HG03378 (cell line): ENCODE measurements around the gene SCAF11.

Experiments
- ATAC-seq: cut with Tn5 transposase; IDR thresholded peaks from one replicate; pipeline ENCODE4 v1.9.1; 2021; ENCODE audit warnings: mild to moderate bottlenecking, moderate library complexity; ENCODE audit not compliant: unreplicated experiment

SCAF11 gene

DNA sequence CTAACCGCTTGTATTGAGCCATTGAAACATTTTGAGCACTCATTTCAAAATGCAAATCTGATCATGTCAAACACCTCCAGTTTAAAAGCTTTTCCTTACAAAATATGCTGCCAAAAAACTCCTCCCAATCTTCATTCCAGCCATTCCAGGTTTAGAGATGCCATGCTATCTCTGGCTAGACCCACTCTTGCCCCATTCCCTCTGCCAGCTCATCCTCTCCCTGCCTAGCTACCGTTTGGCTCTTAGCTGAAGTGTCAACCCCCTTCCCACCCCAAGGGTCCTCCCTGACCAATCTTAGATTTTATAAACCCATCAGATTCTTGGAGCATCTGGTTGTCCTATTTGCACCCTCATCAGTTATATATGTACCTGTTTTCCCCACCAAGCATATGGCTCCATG, 75.0 kb downstream of the SCAF11 start:
- ATAC-seq = no peak

DNA sequence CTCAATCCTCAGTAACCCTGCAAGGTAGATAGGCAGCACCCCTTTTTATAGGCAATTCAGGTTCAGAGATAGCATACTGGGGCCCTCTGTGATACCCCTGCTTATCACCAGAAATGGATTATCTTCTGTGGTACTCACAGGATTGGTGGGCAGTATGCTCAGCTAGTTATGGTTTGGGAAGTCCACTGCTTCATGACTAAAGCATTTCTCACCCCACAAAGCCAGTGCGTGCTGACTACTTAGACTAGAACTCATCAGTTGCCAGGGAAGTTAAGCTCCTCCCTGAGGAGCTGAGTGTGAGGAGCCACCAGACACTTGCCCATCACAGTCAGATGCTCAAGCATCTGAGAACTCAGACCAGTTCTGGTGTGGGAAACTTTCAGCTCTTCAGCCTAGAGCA, 76.3 kb downstream of the SCAF11 start:
- no peak for ATAC-seq

DNA sequence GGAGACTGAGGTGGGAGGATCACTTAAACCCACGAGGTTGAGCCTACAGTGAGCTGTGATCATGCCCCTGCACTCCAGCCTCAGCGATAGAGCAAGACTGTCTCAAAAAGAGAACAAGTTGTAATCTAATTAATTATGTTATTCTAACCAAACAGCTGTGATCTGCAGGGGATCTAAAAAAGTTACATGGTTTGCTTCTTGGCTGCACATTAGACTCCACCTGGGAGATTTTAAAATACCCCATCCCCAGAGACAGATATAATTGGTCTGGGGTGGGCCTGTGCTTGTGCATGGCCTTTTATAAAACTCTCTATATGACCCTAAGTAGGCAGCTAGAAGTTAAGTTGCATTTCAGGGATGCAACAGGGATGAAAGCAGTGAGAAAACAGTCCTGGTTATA, 76.7 kb downstream of the SCAF11 start:
- ATAC-seq = no peak

DNA sequence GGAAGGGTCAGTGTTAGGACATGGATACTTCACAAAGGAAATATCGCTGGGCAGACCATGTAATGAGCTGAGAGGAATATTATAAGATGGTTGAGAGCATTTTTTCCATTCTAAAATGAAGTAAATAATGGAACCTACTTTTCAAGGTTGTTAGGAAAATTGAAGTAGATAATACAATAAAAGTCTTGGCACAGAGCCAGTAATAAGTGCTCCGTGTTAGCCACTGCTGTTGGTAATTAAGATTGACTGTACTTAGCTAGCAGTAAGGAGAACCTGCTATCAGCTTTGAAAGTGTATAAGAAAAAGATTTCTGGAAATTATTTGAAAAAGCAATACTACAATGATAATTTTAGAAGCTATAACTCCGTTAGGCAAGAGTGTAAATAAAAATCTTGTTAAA, 77.6 kb downstream of the SCAF11 start:
- no peak for ATAC-seq

DNA sequence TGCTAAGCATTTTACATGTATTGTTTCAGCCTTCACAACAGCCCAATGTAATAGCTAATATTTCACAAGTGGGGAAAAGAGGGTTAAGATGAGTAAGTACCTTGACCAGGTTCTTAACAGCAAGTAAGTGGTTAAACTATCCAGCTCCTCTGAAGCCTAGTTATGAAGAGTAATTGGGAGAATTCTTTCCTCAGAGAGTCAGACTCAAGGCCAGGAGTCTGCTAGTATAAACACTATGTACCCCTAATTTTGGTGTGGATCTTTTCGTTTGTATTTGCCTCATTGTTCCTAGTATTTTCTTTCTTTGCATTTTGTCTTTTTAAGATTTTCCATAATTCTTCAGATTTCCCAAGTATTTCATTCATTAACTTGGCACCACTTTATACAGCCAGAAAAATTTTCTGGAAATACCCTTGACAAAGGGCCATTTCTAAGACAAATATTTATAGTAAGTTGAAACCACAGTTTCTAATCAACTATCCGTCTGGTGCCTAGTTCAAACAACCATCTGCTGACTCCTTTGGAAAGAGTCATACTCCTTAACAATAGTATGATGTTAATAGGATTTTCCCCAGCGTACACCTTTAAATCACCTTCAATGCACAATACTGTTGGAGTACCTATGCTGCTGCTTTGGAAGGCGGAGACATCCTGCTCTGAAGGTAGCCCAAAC, 81.2 kb downstream of the SCAF11 start:
- no peak for ATAC-seq

DNA sequence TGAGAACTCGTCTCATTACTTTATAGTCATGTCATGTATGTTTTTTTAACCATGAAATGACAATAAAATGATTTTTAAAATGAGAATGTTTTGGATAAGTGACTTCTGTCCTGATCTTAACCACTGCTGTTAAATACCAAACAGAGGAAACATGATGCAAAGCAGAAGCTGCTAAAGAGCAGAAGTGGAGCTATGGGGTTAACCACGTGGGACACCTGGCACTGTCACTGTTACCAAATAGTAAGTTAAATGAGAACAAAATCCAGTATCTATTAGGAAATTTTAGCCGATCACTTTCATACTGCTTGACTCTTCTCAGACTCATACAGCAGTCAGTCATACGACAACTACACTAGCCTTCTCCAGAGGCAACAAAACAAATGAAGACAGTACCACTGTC, 82.4 kb downstream of the SCAF11 start:
- ATAC-seq = peak; percentile 80

DNA sequence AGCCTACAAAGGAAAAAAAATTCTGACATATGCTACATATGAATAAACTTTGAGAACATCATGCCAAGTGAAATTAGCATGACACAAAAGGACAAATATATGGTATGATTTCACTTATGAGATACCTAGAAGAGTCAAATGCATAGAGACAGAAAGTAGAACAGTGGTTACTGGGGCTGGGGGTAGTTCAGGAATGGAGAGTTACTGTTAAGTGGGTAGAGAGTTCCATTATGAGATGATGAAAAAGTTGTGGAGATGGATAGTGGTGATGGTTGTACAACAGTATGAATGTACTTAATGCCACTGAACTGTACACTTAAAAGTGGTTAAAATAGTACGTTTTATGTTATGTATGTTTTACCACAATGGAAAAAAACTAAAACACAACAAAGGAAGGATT, 92.3 kb downstream of the SCAF11 start:
- no peak for ATAC-seq

DNA sequence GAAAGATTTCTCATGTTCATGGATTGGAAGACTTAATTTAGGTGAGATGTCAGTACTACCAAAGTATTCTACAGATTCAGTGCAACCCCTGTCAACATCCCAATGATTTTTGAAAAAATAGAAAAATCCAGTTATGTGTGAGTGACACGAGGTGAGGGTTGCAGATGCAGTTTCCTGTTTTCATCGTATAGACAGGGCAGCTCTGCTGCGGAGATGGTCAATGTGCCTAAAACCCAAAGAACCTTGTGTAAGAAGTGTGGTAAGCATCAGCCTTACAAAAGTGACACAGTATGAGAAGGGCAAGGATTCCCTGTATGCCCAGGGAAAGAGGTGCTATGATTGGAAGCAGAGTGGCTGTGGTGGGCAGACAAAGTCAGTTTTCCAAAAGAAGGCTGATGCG, 94.4 kb downstream of the SCAF11 start:
- ATAC-seq = no peak

DNA sequence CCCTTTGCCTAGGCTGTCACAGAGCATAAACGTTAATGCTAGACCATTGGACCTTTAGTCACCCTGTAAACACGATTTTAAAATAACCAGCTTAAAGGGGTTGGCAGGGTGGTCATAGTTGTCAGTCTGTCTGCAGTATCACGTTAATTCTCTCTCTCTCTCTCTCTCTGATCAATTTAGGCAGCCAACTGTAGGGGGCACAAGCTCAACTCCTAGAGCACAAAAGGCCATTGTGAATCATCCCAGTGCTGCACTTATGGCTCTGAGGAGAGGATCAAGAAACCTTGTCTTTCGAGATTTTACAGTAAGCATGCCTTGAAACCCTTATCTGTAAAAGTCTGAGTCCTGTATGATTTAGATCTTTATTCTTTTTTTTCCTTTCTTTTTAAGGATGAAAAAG, 97.1 kb downstream of the SCAF11 start:
- ATAC-seq = no peak

DNA sequence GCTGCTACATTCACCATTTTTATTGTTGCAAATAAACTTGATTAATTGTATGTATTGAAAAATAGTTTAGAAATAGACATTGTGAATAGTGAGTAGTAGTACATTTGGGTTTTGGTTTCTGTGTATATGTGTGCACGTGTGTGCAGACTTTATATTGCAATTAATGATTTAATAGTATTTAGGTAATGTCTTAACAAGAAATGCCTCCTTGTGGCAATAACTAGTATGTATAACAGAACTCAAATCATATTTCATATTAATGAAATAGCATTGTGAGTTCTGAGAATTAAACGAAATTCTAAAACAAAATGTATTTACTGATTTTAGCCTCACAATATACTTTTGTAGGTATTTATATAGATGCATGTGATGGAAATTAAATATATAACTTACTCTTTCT, 100.1 kb downstream of the SCAF11 start:
- ATAC-seq = no peak

DNA sequence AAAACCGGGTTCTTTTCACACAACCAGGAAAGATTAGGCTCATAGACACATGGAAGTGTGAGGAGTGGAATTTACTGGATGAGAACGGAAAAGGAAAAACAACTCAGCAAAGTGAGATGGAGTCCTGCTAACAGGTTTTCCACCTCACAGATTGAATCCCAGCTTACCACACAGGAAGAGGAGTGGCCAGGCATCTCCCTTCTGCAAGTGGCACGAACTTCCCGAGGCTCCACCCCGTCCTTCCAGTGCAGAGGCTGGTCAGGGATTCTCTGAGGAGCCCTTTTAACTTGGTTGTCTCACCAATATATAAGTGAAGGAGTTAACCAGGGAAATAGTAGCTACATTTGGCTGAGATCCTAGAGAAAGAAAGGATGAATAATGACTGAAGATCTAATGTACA, 102.8 kb downstream of the SCAF11 start:
- no peak for ATAC-seq

DNA sequence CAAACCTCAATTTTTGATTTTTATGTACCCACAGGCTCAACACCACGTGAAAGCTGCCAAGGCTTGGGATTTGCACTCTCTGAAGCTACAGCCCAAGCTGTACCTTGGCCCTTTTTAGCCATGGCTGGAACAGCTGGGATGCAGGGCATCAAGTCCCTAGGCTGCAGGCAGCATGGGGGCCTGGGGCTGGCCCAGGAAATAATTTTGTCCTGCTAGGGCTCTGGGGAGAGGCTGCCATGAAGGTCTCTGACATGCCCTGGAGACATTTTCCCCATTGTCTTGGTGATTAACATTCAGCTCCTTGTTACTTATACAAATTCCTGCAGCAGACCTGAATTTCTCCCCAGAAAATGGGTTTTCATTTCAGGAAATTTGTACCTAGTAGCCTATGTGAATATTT, 103.7 kb downstream of the SCAF11 start:
- ATAC-seq = no peak

DNA sequence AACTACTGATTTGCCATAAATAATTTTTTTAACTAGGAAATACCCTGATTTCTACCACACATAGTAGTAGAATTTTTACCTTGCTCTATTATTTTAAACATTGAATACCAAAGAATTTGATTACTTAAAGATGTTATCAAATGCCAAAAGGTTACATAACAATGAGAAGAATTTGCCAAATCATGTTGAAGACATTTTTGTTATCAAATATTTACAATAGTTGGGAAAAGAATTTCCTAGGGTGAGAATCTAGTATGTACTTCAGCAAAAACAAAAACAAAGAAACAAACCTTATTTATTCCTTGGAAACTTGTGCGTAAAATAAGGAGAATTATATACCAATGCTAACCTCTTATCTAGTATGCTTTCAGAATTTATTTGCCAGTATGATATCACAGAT, 107.2 kb downstream of the SCAF11 start:
- ATAC-seq = no peak

DNA sequence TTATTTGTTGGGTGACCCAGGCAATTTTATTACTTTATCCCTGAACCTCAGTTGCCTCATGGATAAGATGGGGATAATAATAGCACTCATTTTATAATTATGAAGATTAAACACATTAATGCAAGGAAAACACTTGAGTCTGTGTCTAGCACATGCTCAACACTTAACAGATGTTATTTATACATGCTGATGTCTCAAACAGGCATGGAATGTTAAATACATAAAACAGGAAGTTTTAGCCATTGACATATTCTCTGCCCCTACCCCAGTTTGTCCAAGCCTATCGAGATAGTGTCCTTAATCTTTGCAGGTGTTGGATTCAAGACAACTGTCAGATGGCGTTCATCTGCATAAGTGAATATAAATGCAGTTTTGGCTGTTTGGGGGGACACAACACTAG, 109.8 kb downstream of the SCAF11 start:
- no peak for ATAC-seq

DNA sequence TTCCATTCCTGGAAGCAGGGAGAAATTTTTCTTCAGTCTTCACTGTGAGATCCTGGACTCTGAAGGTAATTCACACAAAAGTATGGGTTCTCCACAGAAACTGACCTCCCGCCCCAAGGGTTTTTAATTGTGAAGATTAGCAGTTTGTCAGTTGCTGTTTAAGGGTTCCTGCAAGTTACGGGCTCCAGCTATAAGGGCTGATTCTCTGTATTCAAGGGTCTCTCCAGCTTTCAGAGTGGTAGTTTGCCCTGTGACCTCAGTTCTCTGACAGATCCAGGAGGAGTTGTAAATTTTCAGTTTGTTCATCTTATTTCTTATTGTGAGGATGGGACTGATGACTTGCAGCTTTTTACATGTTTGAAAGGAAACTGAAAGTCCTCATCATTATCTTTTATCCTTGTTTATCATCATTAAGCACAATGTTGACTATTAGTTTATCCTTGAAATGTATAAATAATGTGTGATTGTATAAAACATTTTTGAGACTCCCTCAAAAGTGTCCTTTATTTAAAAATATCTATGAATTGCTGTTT, 110.9 kb downstream of the SCAF11 start:
- ATAC-seq = no peak

DNA sequence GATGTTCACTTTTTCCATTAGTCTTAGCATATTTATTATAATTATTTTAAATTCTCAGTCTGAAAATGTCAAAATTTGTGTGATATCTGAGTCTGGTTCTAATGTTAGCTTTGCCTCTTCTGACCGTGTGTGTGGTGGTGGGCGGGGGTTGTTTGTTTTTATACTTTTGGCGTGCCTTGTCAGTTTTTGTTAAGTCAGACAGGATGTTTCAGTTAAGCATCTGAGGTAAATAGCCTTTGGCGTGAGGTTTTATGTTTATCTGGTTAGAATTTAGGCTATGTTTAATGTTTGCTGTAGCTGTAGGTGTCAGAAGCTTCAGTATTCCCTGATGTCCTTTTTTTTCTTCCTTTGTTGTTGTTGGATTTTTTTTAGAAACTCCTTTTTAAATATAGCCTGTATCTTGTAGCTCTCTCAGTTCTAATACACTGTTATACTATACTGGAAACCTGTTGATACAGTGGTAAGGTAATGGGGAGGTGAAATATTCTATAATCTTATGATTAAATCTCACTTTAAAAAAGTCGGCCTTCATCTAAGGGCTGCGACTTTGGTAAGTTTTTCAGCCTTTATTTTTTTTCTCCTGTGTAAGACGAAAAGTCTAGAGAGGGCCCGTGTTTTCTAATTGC, 111.6 kb downstream of the SCAF11 start:
- no peak for ATAC-seq

DNA sequence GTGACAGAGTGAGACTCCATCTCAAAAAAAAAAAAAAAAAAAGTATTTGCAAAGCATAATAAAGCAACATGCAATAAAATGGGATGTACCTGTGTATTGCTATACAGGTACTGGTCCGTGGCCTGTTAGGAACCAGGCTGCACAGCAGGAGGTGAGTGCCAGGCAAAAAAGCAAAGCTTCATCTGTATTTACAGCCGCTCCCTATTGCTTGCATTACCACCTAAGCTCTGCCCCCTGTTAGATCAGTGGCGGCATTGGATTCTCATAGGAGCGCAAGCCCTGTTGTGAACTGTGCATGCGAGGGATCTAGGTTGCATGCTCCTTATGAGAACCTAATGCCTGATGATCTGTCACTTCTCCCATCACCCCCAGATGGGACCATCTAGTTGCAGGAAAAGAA, 113.3 kb downstream of the SCAF11 start:
- no peak for ATAC-seq

DNA sequence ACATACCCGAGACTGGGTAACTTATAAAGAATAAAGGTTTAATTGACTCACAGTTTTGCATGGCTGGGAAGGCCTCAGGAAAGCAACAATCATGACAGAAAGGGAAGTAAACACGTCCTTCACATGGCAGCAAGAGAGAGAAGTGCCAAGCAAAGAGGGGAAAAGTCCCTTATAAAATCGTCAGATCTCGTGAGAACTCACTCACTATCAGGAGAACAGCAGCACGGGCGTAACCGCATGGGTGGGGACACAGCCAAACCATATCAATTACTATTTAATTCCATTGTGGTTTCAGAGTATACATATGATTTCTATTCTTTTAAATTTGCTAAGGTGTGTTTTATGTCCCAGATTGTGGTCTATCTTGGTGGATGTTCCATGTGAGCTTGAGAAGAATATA, 117.9 kb downstream of the SCAF11 start:
- no peak for ATAC-seq
